OCI-LY7 (cell line): ENCODE data around the gene ADAMTSL3. TPM values are rescaled to one million over a fixed set of nuclear protein-coding genes. Genes with fewer than 3 reads are reported as not detected.

Experiments
- BruUV-seq: library from RNA; stranded (reverse); fragments of 400-500 nt; replicated peaks from 2 replicates; lab custom pipeline; 2021; lab: Mats Ljungman, UMichigan
- CTCF ChIA-PET: fragments of 300-600 bp; sonication (Branson Sonifier 250); formaldehyde crosslinking; loops from one replicate; lab custom pipeline; 2022; ENCODE audit warnings: antibody characterized with exemption; ENCODE audit not compliant: unreplicated experiment; lab: Charles Lee
- POLR2A ChIA-PET: fragments of 300-600 bp; sonication (Branson Sonifier 250); formaldehyde crosslinking; loops from one replicate; lab custom pipeline; 2022; ENCODE audit warnings: antibody characterized with exemption; lab: Charles Lee
- DNase-seq: peaks from one replicate; pipeline ENCODE4 v3.0.0-alpha.2; 2015; ENCODE audit warnings: low spot score
- H2AFZ ChIP-seq: fragments of 200-600 bp; sonication (generic), shearing (Covaris generic); 2 replicates; pipeline ENCODE4 v1.6.1; 2014; ENCODE audit warnings: mild to moderate bottlenecking, antibody characterized with exemption, low read length, moderate library complexity
- H3K27ac ChIP-seq: fragments of 200-600 bp; sonication (generic); 2 replicates; pipeline ENCODE4 v1.5.1; 2014; ENCODE audit warnings: mixed run types, low read depth, mild to moderate bottlenecking, moderate library complexity, low read length, inconsistent platforms; ENCODE audit not compliant: poor library complexity, severe bottlenecking
- H3K36me3 ChIP-seq: fragments of 200-600 bp; sonication (generic); 2 replicates; pipeline ENCODE4 v1.6.1; 2014; ENCODE audit warnings: mild to moderate bottlenecking, antibody characterized with exemption, low read length, moderate library complexity, mixed read lengths; ENCODE audit not compliant: insufficient read depth
- H3K4me1 ChIP-seq: fragments of 200-600 bp; sonication (generic); 2 replicates; pipeline ENCODE4 v1.5.1; 2014; ENCODE audit warnings: mild to moderate bottlenecking, low read length; ENCODE audit not compliant: insufficient read depth, poor library complexity, severe bottlenecking
- H3K4me2 ChIP-seq: fragments of 200-600 bp; sonication (generic); 2 replicates; pipeline ENCODE4 v1.6.1; 2014; ENCODE audit warnings: mild to moderate bottlenecking, low read length
- H3K4me3 ChIP-seq: fragments of 200-600 bp; sonication (generic); 2 replicates; pipeline ENCODE4 v1.5.1; 2014; ENCODE audit warnings: mild to moderate bottlenecking, low read depth, low read length; ENCODE audit not compliant: poor library complexity, severe bottlenecking
- H3K79me2 ChIP-seq: fragments of 200-600 bp; sonication (generic); 2 replicates; pipeline ENCODE4 v1.6.1; 2016; ENCODE audit warnings: low read depth, mild to moderate bottlenecking, low read length, moderate library complexity, mixed read lengths; ENCODE audit not compliant: insufficient read depth
- H3K9me2 ChIP-seq: fragments of 200-600 bp; sonication (generic); 2 replicates; pipeline ENCODE4 v1.6.1; 2016; ENCODE audit warnings: mild to moderate bottlenecking, low read length, mixed read lengths; ENCODE audit not compliant: insufficient read depth
- H3K9me3 ChIP-seq: fragments of 200-600 bp; sonication (generic); 2 replicates; pipeline ENCODE4 v1.6.1; 2014; ENCODE audit warnings: mild to moderate bottlenecking, mixed run types, low read length, mixed read lengths
- H4K20me1 ChIP-seq: fragments of 200-600 bp; sonication (generic); 2 replicates; pipeline ENCODE4 v1.6.1; 2014; ENCODE audit warnings: mild to moderate bottlenecking, antibody characterized with exemption, low read length, moderate library complexity, mixed read lengths; ENCODE audit not compliant: insufficient read depth
- EZH2phosphoT487 ChIP-seq: fragments of 200-600 bp; sonication (generic); IDR thresholded peaks from 2 replicates; pipeline ENCODE4 v1.6.1; 2018; ENCODE audit warnings: low read depth, borderline replicate concordance, mild to moderate bottlenecking, mixed run types, antibody characterized with exemption, low read length, moderate library complexity, mixed read lengths
- intact Hi-C: fragments of 100-400 bp; cut with micrococcal nuclease; formaldehyde crosslinking; loops from one replicate; pipeline ENCODE4 v1.10.0; 2022; ENCODE audit not compliant: unreplicated experiment
- total RNA-seq, 2 experiments: library from RNA; depleted of rRNA in 1 of 2; stranded (reverse); fragments of >200 nt in 1 of 2; shearing (Covaris generic) in 1 of 2; gene quantifications; 2 replicates each; pipeline ENCODE4 v1.2.3, GENCODE V29; 2014 to 2022
- TF ChIP-seq, protein P1 (sequence below): fragments of 200-600 bp; sonication (generic); conservative IDR thresholded peaks from 2 replicates; pipeline ENCODE4 v1.5.1; 2014; ENCODE audit warnings: mild to moderate bottlenecking, antibody characterized with exemption, low read length, moderate library complexity, mixed read lengths

The ADAMTSL3 gene
- total RNA-seq, 2 experiments from 2014 or later = not detected

GRCh38 chr15:83970295-83970890 lies 316.5 kb downstream of the ADAMTSL3 start:
- Histone ChIP-seq H3K4me2 (no peak overlapping the region), H3K27ac (no peak overlapping the region), H4K20me1 (no peaks in the 10 kb centered on the region), H3K9me3 (no peaks in the 10 kb centered on the region), H3K4me3 (no peak overlapping the region), H3K36me3 (no peaks in the 10 kb centered on the region), H2AFZ (no peak overlapping the region), H3K9me2 (no peaks in the 10 kb centered on the region), H3K79me2 (no peaks in the 10 kb centered on the region), H3K4me1 (no peaks in the 10 kb centered on the region)
- no peak for DNase-seq
- intact Hi-C loops = no loop called here
- TF ChIP-seq, protein P1, sequence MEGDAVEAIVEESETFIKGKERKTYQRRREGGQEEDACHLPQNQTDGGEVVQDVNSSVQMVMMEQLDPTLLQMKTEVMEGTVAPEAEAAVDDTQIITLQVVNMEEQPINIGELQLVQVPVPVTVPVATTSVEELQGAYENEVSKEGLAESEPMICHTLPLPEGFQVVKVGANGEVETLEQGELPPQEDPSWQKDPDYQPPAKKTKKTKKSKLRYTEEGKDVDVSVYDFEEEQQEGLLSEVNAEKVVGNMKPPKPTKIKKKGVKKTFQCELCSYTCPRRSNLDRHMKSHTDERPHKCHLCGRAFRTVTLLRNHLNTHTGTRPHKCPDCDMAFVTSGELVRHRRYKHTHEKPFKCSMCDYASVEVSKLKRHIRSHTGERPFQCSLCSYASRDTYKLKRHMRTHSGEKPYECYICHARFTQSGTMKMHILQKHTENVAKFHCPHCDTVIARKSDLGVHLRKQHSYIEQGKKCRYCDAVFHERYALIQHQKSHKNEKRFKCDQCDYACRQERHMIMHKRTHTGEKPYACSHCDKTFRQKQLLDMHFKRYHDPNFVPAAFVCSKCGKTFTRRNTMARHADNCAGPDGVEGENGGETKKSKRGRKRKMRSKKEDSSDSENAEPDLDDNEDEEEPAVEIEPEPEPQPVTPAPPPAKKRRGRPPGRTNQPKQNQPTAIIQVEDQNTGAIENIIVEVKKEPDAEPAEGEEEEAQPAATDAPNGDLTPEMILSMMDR = no peak
- no peak for TF ChIP-seq EZH2phosphoT487
- ChIA-PET POLR2A (interaction anchor here (0.6 to 1.1 kb wide), 2 partner anchors 9 to 383 kb away, joined by 4 to 5 read pairs; no protein-coding TSS in a partner anchor), CTCF (no interaction called here)
- BruUV-seq = no TSS peak

GRCh38 chr15:83971992-83972391 lies 318.1 kb downstream of the ADAMTSL3 start:
- intact Hi-C loops = no loop called here
- H3K36me3 ChIP-seq = no peaks in the 10 kb centered on the region
- TF ChIP-seq EZH2phosphoT487 = no peak
- TF ChIP-seq, protein P1 = no peak
- H2AFZ ChIP-seq = no peak overlapping the region
- no peaks in the 10 kb centered on the region for H4K20me1 ChIP-seq
- H3K9me3 ChIP-seq = no peaks in the 10 kb centered on the region
- H3K4me2 ChIP-seq = no peak overlapping the region
- no peaks in the 10 kb centered on the region for H3K9me2 ChIP-seq
- DNase-seq = no peak
- no TSS peak for BruUV-seq
- no peaks in the 10 kb centered on the region for H3K4me1 ChIP-seq
- POLR2A ChIA-PET = no interaction called here
- CTCF ChIA-PET = no interaction called here
- no peak overlapping the region for H3K4me3 ChIP-seq
- H3K79me2 ChIP-seq = no peaks in the 10 kb centered on the region
- H3K27ac ChIP-seq = no peak overlapping the region

DNA sequence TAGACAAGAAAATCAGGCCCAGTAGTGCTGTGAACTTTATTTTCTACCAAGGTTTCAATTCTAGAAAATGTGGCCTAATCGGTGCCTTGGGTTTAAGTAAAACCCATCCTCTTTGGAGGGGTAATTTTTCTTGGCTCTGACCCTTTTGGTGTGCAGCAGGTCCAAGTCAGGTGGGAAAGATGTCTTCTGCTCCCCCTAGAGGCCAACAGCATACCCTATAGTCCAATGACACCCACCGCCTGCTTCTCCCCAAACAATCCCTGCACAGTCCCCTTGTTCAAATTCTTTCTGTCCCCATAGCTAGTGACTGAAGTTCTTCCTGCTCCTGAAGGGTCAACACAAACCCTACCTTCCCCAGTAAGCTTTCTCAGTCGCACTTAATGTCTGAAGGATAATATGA lies 319.9 kb downstream of the ADAMTSL3 start:
- Histone ChIP-seq H3K36me3 (no peaks in the 10 kb centered on the region), H3K4me2 (no peak overlapping the region), H3K79me2 (no peaks in the 10 kb centered on the region), H3K9me2 (no peaks in the 10 kb centered on the region), H3K9me3 (no peaks in the 10 kb centered on the region), H4K20me1 (no peaks in the 10 kb centered on the region), H3K4me3 (no peak overlapping the region), H3K27ac (no peak overlapping the region), H2AFZ (no peak overlapping the region), H3K4me1 (no peaks in the 10 kb centered on the region)
- peak; percentile 22 for DNase-seq
- intact Hi-C loops = no loop called here
- ChIA-PET CTCF (interaction anchor here (1.0 kb wide), 1 partner anchor 9 kb away, joined by 3 read pairs; no protein-coding TSS in a partner anchor), POLR2A (interaction anchor here (0.8 to 3.3 kb wide), 4 partner anchors 9 to 411 kb away, joined by 3 to 14 read pairs (median 4); no protein-coding TSS in a partner anchor)
- BruUV-seq = no TSS peak
- TF ChIP-seq, protein P1 = peak; percentile 76
- no peak for TF ChIP-seq EZH2phosphoT487
